ENCODE results near the gene MIOX. TPM values are rescaled to one million over a fixed set of nuclear protein-coding genes. Genes with fewer than 3 reads are reported as not detected.

The MIOX gene
- total RNA-seq, 1 donor from 2014 or later = not detected

- no peaks in the 10 kb centered on the region for H3K27me3 Mint-ChIP-seq (ENCODE audit: low read depth)
- H3K36me3 Mint-ChIP-seq (ENCODE audit: low read depth) = peaks cover 49% of the 10 kb centered on the region
- no peaks in the 10 kb centered on the region for H3K9me3 Mint-ChIP-seq
- intact Hi-C loops (cut with micrococcal nuclease) = loop anchor here (10.0 kb wide), 1 partner anchor 278 kb away; the partner anchor contains the start of gene TUBGCP6
- peaks cover 18% of the 10 kb centered on the region for H3K4me1 Mint-ChIP-seq (ENCODE audit: low read depth)
- no peak overlapping the region for H3K4me3 Mint-ChIP-seq (ENCODE audit: low read depth)
- no peak overlapping the region for H3K27ac Mint-ChIP-seq
- DNase-seq (ENCODE audit: low spot score) = no peak
Observed at GRCh38 chr22:50522806-50523438, 36.3 kb downstream of the MIOX start.

DNA sequence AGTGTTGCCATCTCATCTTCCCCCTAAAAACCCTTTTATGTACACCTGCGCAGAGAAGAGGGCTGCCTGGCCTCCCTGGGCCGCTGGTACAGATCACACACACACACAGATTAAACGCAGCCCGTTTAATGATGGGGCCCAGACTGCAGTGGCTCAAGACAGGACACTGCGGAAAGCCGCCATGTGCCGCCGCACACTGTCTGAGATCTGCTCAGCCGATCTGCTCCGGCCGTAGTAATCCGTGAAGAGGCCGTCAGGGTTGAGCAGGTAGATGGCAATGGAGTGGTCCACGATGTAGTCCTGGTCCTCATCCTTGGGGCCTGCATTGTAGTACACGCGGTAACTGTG, 36.8 kb downstream of the MIOX start:
- intact Hi-C loops (cut with micrococcal nuclease) = loop anchor here (10.0 kb wide), 1 partner anchor 279 kb away; the partner anchor contains the start of gene TUBGCP6
- no peak for DNase-seq (ENCODE audit: low spot score)
- peaks cover 21% of the 10 kb centered on the region for H3K4me1 Mint-ChIP-seq (ENCODE audit: low read depth)
- peaks cover 51% of the 10 kb centered on the region for H3K36me3 Mint-ChIP-seq (ENCODE audit: low read depth)
- peak overlapping the region; percentile 1 for H3K4me3 Mint-ChIP-seq (ENCODE audit: low read depth)
- no peaks in the 10 kb centered on the region for H3K27me3 Mint-ChIP-seq (ENCODE audit: low read depth)
- no peaks in the 10 kb centered on the region for H3K9me3 Mint-ChIP-seq
- no peak overlapping the region for H3K27ac Mint-ChIP-seq

- Mint-ChIP-seq H3K4me3 (ENCODE audit: low read depth) (peak overlapping the region; percentile 94), H3K36me3 (ENCODE audit: low read depth) (peaks cover 48% of the 10 kb centered on the region), H3K9me3 (no peaks in the 10 kb centered on the region), H3K4me1 (ENCODE audit: low read depth) (peaks cover 24% of the 10 kb centered on the region), H3K27me3 (ENCODE audit: low read depth) (no peaks in the 10 kb centered on the region), H3K27ac (peak overlapping the region; percentile 78)
- intact Hi-C loops (cut with micrococcal nuclease) = loop anchor here (10.0 kb wide), 1 partner anchor 279 kb away; the partner anchor contains the start of gene TUBGCP6
- no peak for DNase-seq (ENCODE audit: low spot score)
Observed at GRCh38 chr22:50523806-50524675, 37.4 kb downstream of the MIOX start.

GRCh38 chr22:50524676-50525103, 38.0 kb downstream of the MIOX start:
- Mint-ChIP-seq H3K4me1 (ENCODE audit: low read depth) (peaks cover 24% of the 10 kb centered on the region), H3K36me3 (ENCODE audit: low read depth) (peaks cover 43% of the 10 kb centered on the region)

DNA sequence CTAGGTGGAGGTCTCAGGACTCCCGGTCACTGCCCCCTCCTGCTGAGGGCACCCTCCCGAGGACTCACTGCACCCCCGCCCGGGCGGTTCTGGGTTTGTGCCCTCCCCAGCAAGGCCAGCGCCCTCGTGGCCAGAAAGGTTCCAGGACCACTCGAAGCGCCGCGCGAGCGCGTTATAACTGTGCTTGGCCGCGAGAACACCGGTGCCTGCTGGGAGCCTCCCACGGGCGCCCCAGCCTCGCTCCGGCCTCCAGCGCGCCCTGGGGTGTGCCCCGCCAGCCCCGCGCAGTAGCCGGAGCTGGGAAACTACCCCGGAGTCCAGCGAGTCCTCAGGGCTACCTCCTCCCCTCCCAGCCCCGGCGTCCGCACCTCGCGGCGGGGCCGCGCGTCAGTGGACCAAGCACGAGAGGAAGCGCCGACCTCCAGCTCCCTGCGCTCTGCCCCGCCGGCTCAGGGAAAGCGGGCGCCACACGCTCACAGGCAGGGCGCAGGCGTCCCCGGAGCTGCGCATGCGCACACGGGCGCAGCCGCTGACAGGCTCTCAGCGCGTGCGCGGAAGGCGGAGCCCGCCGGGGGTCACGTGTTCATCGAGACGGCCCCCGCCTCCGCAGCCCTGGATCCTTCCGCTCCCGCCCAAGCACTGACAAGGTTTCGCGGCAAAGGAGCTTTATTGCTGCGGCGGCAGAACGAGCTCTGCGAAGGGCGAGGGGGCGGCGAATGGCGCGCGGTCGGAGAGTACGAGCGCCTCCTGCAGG, 38.6 kb downstream of the MIOX start, which contains the start of gene SCO2:
SCO2 (minus strand) TSS at position 495 of the 754 bp plus-strand sequence. CDS start 1,187 bp downstream, outside the sequence.
- intact Hi-C loops (cut with micrococcal nuclease) = loop anchor here (1.0 to 10.0 kb wide), 4 partner anchors 17 to 280 kb away; partner anchors contain the start of genes NCAPH2 and TUBGCP6
- Mint-ChIP-seq H3K27ac (peak within 1 kb of the TSS; percentile 81), H3K36me3 (ENCODE audit: low read depth) (peaks cover 38% of the 10 kb centered on the region), H3K4me1 (ENCODE audit: low read depth) (peaks cover 24% of the 10 kb centered on the region), H3K9me3 (no peaks in the 10 kb centered on the region), H3K4me3 (ENCODE audit: low read depth) (peak within 1 kb of the TSS; percentile 94), H3K27me3 (ENCODE audit: low read depth) (no peaks in the 10 kb centered on the region)
- peak; percentile 97 for DNase-seq (ENCODE audit: low spot score)

More at GRCh38 chr22:50524676-50525103, 38.0 kb downstream of the MIOX start:
- Mint-ChIP-seq H3K27ac (peak overlapping the region; percentile 78), H3K4me3 (ENCODE audit: low read depth) (peak overlapping the region; percentile 94), H3K27me3 (ENCODE audit: low read depth) (no peaks in the 10 kb centered on the region), H3K9me3 (no peaks in the 10 kb centered on the region)
- intact Hi-C loops (cut with micrococcal nuclease) = loop anchor here (1.0 to 10.0 kb wide), 4 partner anchors 16 to 280 kb away; partner anchors contain the start of genes NCAPH2 and TUBGCP6
- no peak for DNase-seq (ENCODE audit: low spot score)

- Mint-ChIP-seq H3K4me3 (ENCODE audit: low read depth) (peak overlapping the region; percentile 94), H3K9me3 (no peaks in the 10 kb centered on the region), H3K36me3 (ENCODE audit: low read depth) (peaks cover 37% of the 10 kb centered on the region), H3K27ac (peak overlapping the region; percentile 62), H3K27me3 (ENCODE audit: low read depth) (no peaks in the 10 kb centered on the region), H3K4me1 (ENCODE audit: low read depth) (peaks cover 24% of the 10 kb centered on the region)
- intact Hi-C loops (cut with micrococcal nuclease) = loop anchor here (1.0 to 10.0 kb wide), 4 partner anchors 17 to 281 kb away; partner anchors contain the start of genes NCAPH2 and TUBGCP6
- no peak for DNase-seq (ENCODE audit: low spot score)
Observed at GRCh38 chr22:50525858-50526107, 39.1 kb downstream of the MIOX start.

DNA sequence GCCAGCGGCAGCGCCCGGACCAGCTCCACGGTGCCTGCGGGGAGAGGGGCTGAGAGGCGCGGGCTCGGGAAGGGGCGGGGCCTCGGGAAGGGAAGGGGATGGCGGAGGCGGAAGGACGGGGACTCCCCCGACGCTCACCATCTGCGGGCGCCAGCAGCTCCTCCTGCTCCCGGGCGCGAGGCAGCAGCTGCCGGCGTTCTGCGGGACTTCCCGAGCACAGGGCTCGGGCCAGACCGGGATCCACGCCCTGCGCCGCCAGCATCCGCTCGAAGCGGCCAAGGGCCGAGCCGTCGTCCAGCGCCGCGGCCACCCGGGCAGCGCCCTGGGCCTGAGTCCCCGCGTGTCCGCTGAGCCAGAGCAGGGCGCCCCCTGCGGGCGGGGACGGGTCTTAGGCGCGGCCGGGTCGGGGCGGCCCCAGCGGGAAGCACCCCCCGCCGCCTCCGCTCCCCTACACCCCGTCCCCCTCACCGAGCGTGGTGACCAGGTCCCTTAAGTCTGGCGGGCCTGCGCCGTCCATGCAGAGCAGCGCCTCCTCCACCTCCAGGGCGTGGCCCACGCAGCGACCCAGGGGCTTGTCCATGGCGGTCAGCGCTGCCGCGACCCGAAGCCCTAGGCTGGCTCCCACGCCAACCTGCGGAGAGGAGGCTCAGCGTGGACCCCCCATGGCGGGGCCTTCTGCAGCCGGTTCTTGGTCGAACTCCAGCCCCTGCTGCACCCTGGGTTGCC, 39.6 kb downstream of the MIOX start:
- Mint-ChIP-seq H3K4me1 (ENCODE audit: low read depth) (peaks cover 24% of the 10 kb centered on the region), H3K27ac (peak overlapping the region; percentile 81), H3K4me3 (ENCODE audit: low read depth) (peak overlapping the region; percentile 76), H3K27me3 (ENCODE audit: low read depth) (no peaks in the 10 kb centered on the region), H3K9me3 (no peaks in the 10 kb centered on the region), H3K36me3 (ENCODE audit: low read depth) (peaks cover 34% of the 10 kb centered on the region)
- peak; percentile 85 for DNase-seq (ENCODE audit: low spot score)
- intact Hi-C loops (cut with micrococcal nuclease) = loop anchor here (5.0 to 10.0 kb wide), 2 partner anchors 54 to 281 kb away; partner anchors contain the start of gene TUBGCP6

- no peaks in the 10 kb centered on the region for H3K9me3 Mint-ChIP-seq
- intact Hi-C loops (cut with micrococcal nuclease) = loop anchor here (5.0 to 10.0 kb wide), 2 partner anchors 55 to 282 kb away; partner anchors contain the start of gene TUBGCP6
- H3K36me3 Mint-ChIP-seq (ENCODE audit: low read depth) = peaks cover 33% of the 10 kb centered on the region
- peaks cover 24% of the 10 kb centered on the region for H3K4me1 Mint-ChIP-seq (ENCODE audit: low read depth)
- peak overlapping the region; percentile 76 for H3K4me3 Mint-ChIP-seq (ENCODE audit: low read depth)
- no peaks in the 10 kb centered on the region for H3K27me3 Mint-ChIP-seq (ENCODE audit: low read depth)
- peak overlapping the region; percentile 81 for H3K27ac Mint-ChIP-seq
- no peak for DNase-seq (ENCODE audit: low spot score)
Observed at GRCh38 chr22:50526834-50527801, 40.5 kb downstream of the MIOX start.

DNA sequence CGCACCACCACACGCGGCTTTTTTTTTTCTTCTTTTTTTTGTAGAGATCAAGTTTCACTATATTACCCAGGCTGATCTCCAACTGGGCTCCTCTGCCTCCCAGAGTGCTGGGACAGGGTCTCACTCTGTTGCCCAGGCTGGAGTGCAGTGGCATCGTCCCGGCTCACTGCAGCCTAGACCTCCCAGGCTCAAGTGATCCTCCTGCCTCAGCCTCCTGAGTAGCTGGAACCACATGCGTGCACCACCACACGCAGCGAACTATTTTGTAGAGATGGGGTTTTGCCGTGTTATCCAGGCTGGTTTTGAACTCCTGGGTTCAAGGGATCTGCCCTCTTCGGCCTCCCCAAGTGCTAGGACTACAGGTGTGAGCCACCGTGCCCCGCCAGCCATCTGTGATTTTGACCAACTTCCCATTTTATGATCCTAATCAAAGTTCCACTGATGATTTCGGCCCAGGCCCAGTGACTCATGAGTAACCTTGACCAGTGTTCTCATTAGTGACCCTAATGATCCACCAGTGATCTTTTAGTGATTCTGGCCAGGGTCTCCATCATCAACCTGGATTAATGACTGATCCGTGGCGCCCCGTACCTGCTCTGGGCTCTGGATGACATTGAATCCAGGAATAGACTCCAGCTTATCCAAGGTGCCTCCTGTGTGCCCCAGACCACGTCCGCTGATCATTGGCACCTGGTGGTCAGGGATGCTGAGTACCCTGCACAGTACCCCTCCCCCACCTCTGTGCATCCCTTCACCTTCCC, 41.4 kb downstream of the MIOX start:
- peaks cover 30% of the 10 kb centered on the region for H3K4me1 Mint-ChIP-seq (ENCODE audit: low read depth)
- peaks cover 29% of the 10 kb centered on the region for H3K36me3 Mint-ChIP-seq (ENCODE audit: low read depth)
- H3K27ac Mint-ChIP-seq = peak overlapping the region; percentile 81
- no peak for DNase-seq (ENCODE audit: low spot score)
- no peaks in the 10 kb centered on the region for H3K9me3 Mint-ChIP-seq
- H3K27me3 Mint-ChIP-seq (ENCODE audit: low read depth) = no peaks in the 10 kb centered on the region
- H3K4me3 Mint-ChIP-seq (ENCODE audit: low read depth) = peak overlapping the region; percentile 76
- intact Hi-C loops (cut with micrococcal nuclease) = loop anchor here (5.0 to 10.0 kb wide), 2 partner anchors 56 to 283 kb away; partner anchors contain the start of gene TUBGCP6

GRCh38 chr22:50528682-50529415, 42.2 kb downstream of the MIOX start:
- Mint-ChIP-seq H3K9me3 (no peaks in the 10 kb centered on the region), H3K27ac (peak overlapping the region; percentile 35), H3K4me1 (ENCODE audit: low read depth) (peaks cover 38% of the 10 kb centered on the region), H3K36me3 (ENCODE audit: low read depth) (peaks cover 25% of the 10 kb centered on the region), H3K27me3 (ENCODE audit: low read depth) (no peaks in the 10 kb centered on the region), H3K4me3 (ENCODE audit: low read depth) (peak overlapping the region; percentile 76)
- intact Hi-C loops (cut with micrococcal nuclease) = loop anchor here (5.0 to 10.0 kb wide), 2 partner anchors 57 to 284 kb away; partner anchors contain the start of gene TUBGCP6
- DNase-seq (ENCODE audit: low spot score) = no peak

Measured in activated T-helper 2 cell treated with anti-CD3 and anti-CD28 coated beads, Interferon-gamma antibody, Interleukin-2, Interleukin-4, amounts not matched to agents 10 μg/mL and 5 μg/mL and 100 μg/mL, durations not matched to agents 14 hours and 24 hours and 36 hours (primary cell).